WTC11 (cell line): ENCODE data around the gene BTBD9. TPM values are rescaled to one million over a fixed set of nuclear protein-coding genes. Genes with fewer than 3 reads are reported as not detected.

ENCODE experiments used
- ATAC-seq: fragments of 200-7000 bp; cut with Tn5 transposase; 2 replicates; pipeline ENCODE4 v1.10.0; 2021; ENCODE audit warnings: mild to moderate bottlenecking, moderate library complexity
- CTCF ChIA-PET: fragments of 300-600 bp; sonication (Branson Sonifier 250); formaldehyde crosslinking; loops from one replicate; lab custom pipeline; 2021; ENCODE audit warnings: antibody characterized with exemption; lab: Charles Lee
- POLR2A ChIA-PET: fragments of 350-600 bp; sonication (Branson Sonifier 250); formaldehyde crosslinking; loops from one replicate; lab custom pipeline; 2021; ENCODE audit warnings: antibody characterized with exemption; lab: Charles Lee
- DNase-seq: peaks from one replicate; pipeline ENCODE4 v3.0.0; 2021; ENCODE audit warnings: low spot score
- H3K27ac Mint-ChIP-seq: 2 replicates; pipeline ENCODE4 v1.8.0; 2021; ENCODE audit warnings: mixed read lengths
- H3K27me3 Mint-ChIP-seq: 2 replicates; pipeline ENCODE4 v1.8.0; 2021; ENCODE audit warnings: low read depth, mild to moderate bottlenecking, moderate library complexity, mixed read lengths
- H3K36me3 Mint-ChIP-seq: 2 replicates; pipeline ENCODE4 v1.8.0; 2021; ENCODE audit warnings: mixed read lengths
- H3K4me1 Mint-ChIP-seq: 2 replicates; pipeline ENCODE4 v1.8.0; 2022; ENCODE audit warnings: mixed read lengths
- H3K4me3 Mint-ChIP-seq: 2 replicates; pipeline ENCODE4 v1.8.0; 2021; ENCODE audit warnings: mild to moderate bottlenecking, moderate library complexity, mixed read lengths
- H3K9me3 Mint-ChIP-seq: 2 replicates; pipeline ENCODE4 v1.8.0; 2021; ENCODE audit warnings: mixed read lengths
- CBFB ChIP-seq: sonication (generic); formaldehyde crosslinking; IDR thresholded peaks from 2 replicates; pipeline ENCODE4 v1.8.1; 2022; ENCODE audit warnings: mild to moderate bottlenecking, low read depth, missing genetic modification reagents
- GRHL2 ChIP-seq: fragments of 250-450 bp; sonication (Bioruptor Pico); IDR thresholded peaks from 2 replicates; pipeline ENCODE4 v1.8.0; 2022; ENCODE audit warnings: mild to moderate bottlenecking, moderate library complexity; ENCODE audit not compliant: insufficient replicate concordance, severe bottlenecking
- MXD4 ChIP-seq: fragments of 250-450 bp; sonication (Bioruptor Pico); IDR thresholded peaks from 2 replicates; pipeline ENCODE4 v1.8.0; 2021; ENCODE audit warnings: mild to moderate bottlenecking, moderate library complexity, borderline replicate concordance
- MYBL2 ChIP-seq: sonication (generic); formaldehyde crosslinking; IDR thresholded peaks from 2 replicates; pipeline ENCODE4 v1.8.1; 2023; ENCODE audit warnings: mild to moderate bottlenecking, moderate library complexity, missing genetic modification reagents
- NFYB ChIP-seq: sonication (generic); formaldehyde crosslinking; conservative IDR thresholded peaks from 2 replicates; pipeline ENCODE4 v1.8.0; 2022; ENCODE audit warnings: low read depth, missing genetic modification reagents
- SP1 ChIP-seq: sonication (generic); formaldehyde crosslinking; conservative IDR thresholded peaks from 2 replicates; pipeline ENCODE4 v1.8.1; 2022; ENCODE audit warnings: missing genetic modification reagents
- total RNA-seq: library from RNA; stranded (reverse); gene quantifications from 3 replicates; pipeline ENCODE4 v1.2.3, GENCODE V29; 2021
- TF ChIP-seq, protein P1 (sequence below): sonication (generic); formaldehyde crosslinking; IDR thresholded peaks from 2 replicates; pipeline ENCODE4 v1.8.0; 2022; ENCODE audit warnings: missing genetic modification reagents
- TF ChIP-seq, protein P2 (sequence below): sonication (generic); formaldehyde crosslinking; IDR thresholded peaks from 2 replicates; pipeline ENCODE4 v1.8.1; 2023; ENCODE audit warnings: mild to moderate bottlenecking, missing genetic modification reagents, moderate library complexity
- TF ChIP-seq, protein P3 (sequence below): sonication (generic); formaldehyde crosslinking; IDR thresholded peaks from 2 replicates; pipeline ENCODE4 v1.8.1; 2022; ENCODE audit warnings: missing genetic modification reagents, borderline replicate concordance
- TF ChIP-seq, protein P4 (sequence below): sonication (generic); formaldehyde crosslinking; IDR thresholded peaks from 2 replicates; pipeline ENCODE4 v1.8.1; 2023; ENCODE audit warnings: mild to moderate bottlenecking, missing genetic modification reagents
- TF ChIP-seq, protein P5 (sequence below): sonication (generic); formaldehyde crosslinking; IDR thresholded peaks from 2 replicates; pipeline ENCODE4 v1.8.1; 2022; ENCODE audit warnings: mild to moderate bottlenecking, missing genetic modification reagents, moderate library complexity, borderline replicate concordance
- TF ChIP-seq, protein P6 (sequence below): fragments of 250-450 bp; sonication (Bioruptor Pico); IDR thresholded peaks from 2 replicates; pipeline ENCODE4 v1.9.0; 2021; ENCODE audit warnings: moderate library complexity, mild to moderate bottlenecking, inconsistent platforms, borderline replicate concordance

The BTBD9 gene
- total RNA-seq, 1 experiment from 2014 or later = 4.2 TPM

DNA sequence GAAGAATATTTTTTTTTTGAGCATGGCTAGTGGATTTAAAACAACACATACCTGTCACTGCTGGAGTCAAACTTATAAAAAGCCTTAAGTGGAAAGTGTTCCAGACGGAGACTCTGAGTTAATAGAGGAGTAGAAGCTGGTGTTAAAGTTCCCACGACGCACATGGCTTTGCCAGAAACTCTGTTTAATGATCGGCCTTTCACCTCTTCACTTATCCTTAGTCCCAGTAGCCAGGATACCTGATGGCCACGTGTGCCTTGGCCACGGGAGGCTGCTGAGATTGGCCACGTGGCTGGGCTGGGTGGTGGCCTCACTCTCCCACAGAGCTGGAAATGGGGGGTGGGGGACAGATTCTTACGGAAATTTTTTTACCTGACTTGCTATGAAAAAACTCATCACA, 487.1 kb downstream of the BTBD9 start (continued):
- TF ChIP-seq, protein P1, sequence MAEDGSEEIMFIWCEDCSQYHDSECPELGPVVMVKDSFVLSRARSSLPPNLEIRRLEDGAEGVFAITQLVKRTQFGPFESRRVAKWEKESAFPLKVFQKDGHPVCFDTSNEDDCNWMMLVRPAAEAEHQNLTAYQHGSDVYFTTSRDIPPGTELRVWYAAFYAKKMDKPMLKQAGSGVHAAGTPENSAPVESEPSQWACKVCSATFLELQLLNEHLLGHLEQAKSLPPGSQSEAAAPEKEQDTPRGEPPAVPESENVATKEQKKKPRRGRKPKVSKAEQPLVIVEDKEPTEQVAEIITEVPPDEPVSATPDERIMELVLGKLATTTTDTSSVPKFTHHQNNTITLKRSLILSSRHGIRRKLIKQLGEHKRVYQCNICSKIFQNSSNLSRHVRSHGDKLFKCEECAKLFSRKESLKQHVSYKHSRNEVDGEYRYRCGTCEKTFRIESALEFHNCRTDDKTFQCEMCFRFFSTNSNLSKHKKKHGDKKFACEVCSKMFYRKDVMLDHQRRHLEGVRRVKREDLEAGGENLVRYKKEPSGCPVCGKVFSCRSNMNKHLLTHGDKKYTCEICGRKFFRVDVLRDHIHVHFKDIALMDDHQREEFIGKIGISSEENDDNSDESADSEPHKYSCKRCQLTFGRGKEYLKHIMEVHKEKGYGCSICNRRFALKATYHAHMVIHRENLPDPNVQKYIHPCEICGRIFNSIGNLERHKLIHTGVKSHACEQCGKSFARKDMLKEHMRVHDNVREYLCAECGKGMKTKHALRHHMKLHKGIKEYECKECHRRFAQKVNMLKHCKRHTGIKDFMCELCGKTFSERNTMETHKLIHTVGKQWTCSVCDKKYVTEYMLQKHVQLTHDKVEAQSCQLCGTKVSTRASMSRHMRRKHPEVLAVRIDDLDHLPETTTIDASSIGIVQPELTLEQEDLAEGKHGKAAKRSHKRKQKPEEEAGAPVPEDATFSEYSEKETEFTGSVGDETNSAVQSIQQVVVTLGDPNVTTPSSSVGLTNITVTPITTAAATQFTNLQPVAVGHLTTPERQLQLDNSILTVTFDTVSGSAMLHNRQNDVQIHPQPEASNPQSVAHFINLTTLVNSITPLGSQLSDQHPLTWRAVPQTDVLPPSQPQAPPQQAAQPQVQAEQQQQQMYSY (CRISPR knock-in tag) = no peak
- no peak for TF ChIP-seq NFYB (CRISPR knock-in tag)
- no peak for TF ChIP-seq MYBL2 (CRISPR knock-in tag)
- TF ChIP-seq, protein P2, sequence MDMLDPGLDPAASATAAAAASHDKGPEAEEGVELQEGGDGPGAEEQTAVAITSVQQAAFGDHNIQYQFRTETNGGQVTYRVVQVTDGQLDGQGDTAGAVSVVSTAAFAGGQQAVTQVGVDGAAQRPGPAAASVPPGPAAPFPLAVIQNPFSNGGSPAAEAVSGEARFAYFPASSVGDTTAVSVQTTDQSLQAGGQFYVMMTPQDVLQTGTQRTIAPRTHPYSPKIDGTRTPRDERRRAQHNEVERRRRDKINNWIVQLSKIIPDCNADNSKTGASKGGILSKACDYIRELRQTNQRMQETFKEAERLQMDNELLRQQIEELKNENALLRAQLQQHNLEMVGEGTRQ (CRISPR knock-in tag) = no peak

DNA sequence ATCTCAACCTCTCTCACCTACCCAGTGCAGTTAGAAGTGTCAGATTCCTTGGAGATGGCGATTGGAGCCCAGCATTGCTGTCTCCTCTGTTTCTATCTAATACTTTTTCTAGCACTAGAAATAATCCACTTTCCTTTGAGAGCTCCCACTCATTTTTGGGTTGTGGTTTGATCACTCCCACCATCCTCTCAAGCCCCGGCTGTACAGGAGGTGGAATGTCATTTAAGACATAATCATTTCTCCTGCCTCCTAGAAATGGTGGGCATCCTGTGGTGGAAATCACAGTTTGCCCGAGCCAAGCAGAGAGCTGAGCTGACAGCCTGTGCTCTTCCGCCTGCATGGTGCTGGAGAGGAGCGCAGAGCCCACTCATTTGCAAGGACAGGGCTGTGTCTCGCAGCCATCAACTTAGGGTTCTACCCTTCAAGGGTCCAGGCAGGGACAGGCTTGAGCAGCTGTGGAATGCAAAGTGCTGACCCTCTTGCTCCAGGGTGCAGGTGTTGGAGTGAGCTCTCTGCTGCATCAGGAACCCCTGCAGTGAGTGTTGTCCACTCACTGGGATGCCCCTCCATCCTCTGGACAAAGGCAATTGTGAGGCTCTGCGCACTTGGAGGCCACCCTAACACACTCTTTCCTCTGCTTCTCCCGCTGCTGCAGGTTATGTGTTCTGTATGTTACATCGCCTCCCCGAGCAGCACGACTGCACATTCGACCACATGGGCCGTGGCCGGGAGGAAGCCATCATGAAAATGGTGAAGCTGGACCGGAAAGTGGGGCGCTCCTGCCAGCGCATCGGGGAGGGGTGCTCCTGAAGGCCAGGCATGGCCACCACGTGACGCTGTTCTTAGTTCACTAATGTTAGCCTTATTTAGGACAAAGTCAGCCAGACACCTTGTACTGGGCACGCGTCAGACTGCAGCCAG, 487.9 kb downstream of the BTBD9 start:
- Mint-ChIP-seq H3K27me3 (no peaks in the 10 kb centered on the region), H3K4me3 (no peak overlapping the region), H3K27ac (no peak overlapping the region), H3K9me3 (no peaks in the 10 kb centered on the region), H3K4me1 (peaks cover 19% of the 10 kb centered on the region), H3K36me3 (no peaks in the 10 kb centered on the region)
- peak; percentile 6 for DNase-seq
- ATAC-seq = no peak
- CTCF ChIA-PET = interaction anchor here (0.6 to 1.0 kb wide), 2 partner anchors 14 to 24 kb away, joined by 3 read pairs; no protein-coding TSS in a partner anchor
- POLR2A ChIA-PET = interaction anchor here (0.6 kb wide), 1 partner anchor 242 kb away, joined by 10 read pairs; no protein-coding TSS in a partner anchor
- TF ChIP-seq, protein P3, sequence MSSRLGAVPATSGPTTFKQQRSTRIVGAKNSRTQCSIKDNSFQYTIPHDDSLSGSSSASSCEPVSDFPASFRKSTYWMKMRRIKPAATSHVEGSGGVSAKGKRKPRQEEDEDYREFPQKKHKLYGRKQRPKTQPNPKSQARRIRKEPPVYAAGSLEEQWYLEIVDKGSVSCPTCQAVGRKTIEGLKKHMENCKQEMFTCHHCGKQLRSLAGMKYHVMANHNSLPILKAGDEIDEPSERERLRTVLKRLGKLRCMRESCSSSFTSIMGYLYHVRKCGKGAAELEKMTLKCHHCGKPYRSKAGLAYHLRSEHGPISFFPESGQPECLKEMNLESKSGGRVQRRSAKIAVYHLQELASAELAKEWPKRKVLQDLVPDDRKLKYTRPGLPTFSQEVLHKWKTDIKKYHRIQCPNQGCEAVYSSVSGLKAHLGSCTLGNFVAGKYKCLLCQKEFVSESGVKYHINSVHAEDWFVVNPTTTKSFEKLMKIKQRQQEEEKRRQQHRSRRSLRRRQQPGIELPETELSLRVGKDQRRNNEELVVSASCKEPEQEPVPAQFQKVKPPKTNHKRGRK (CRISPR knock-in tag) = no peak
- TF ChIP-seq, protein P4, sequence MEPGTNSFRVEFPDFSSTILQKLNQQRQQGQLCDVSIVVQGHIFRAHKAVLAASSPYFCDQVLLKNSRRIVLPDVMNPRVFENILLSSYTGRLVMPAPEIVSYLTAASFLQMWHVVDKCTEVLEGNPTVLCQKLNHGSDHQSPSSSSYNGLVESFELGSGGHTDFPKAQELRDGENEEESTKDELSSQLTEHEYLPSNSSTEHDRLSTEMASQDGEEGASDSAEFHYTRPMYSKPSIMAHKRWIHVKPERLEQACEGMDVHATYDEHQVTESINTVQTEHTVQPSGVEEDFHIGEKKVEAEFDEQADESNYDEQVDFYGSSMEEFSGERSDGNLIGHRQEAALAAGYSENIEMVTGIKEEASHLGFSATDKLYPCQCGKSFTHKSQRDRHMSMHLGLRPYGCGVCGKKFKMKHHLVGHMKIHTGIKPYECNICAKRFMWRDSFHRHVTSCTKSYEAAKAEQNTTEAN (CRISPR knock-in tag) = no peak

DNA sequence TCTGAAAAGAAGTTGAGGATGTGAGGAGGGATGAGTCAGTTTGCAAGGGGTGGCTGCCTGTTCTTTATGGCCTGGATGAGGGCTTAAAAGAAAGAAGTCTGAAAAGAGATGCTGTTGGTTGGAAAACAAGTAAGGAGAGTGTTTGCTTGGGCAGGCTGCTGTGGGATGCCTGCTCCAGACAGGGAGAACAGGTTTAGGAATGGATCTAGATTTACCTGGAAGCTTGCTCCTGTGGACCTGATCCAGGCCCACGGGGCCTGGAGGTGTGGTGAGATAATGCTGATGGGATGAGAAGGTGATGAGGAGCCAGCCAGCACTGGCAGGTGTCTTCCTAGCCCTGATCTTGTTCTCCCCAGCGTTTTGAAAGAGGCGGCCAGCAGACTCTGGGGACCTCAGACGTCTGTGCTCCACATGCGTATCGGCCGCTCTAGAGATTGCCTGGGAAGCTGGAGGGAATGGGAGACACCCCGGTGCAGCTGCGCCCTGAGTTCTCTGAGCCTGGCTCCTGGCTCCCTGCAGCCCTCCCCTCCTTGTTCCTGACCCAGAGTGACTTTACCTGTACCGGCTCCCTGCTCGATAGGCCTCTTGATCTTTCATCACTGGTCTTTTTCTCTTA, 488.9 kb downstream of the BTBD9 start:
- DNase-seq = peak; percentile 6

More for the DNA sequence above, 488.9 kb downstream of the BTBD9 start:
- ATAC-seq = no peak
- Mint-ChIP-seq H3K9me3 (no peaks in the 10 kb centered on the region), H3K4me1 (peaks cover 23% of the 10 kb centered on the region), H3K27me3 (no peaks in the 10 kb centered on the region), H3K27ac (no peak overlapping the region), H3K36me3 (no peaks in the 10 kb centered on the region), H3K4me3 (no peak overlapping the region)
- CTCF ChIA-PET = no interaction called here
- POLR2A ChIA-PET = no interaction called here
- TF ChIP-seq, protein P5, sequence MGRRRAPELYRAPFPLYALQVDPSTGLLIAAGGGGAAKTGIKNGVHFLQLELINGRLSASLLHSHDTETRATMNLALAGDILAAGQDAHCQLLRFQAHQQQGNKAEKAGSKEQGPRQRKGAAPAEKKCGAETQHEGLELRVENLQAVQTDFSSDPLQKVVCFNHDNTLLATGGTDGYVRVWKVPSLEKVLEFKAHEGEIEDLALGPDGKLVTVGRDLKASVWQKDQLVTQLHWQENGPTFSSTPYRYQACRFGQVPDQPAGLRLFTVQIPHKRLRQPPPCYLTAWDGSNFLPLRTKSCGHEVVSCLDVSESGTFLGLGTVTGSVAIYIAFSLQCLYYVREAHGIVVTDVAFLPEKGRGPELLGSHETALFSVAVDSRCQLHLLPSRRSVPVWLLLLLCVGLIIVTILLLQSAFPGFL (CRISPR knock-in tag) = no peak
- TF ChIP-seq CBFB (CRISPR knock-in tag) (no peak), GRHL2 (CRISPR knock-in tag) (no peak), NFYB (CRISPR knock-in tag) (no peak), SP1 (CRISPR knock-in tag) (no peak), MXD4 (CRISPR knock-in tag) (no peak)
- TF ChIP-seq, protein P6, sequence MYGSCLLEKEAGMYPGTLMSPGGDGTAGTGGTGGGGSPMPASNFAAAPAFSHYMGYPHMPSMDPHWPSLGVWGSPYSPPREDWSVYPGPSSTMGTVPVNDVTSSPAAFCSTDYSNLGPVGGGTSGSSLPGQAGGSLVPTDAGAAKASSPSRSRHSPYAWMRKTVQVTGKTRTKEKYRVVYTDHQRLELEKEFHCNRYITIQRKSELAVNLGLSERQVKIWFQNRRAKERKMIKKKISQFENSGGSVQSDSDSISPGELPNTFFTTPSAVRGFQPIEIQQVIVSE (CRISPR knock-in tag) = no peak
